GM18505 (cell line): Measurements from ENCODE around the gene ADCY1.

ENCODE experiments used
- ATAC-seq: cut with Tn5 transposase; IDR thresholded peaks from one replicate; pipeline ENCODE4 v1.9.1; 2021; ENCODE audit not compliant: unreplicated experiment
- POLR2A ChIP-seq: IDR thresholded peaks from 4 replicates; pipeline ENCODE4 v1.6.1; 2011; ENCODE audit warnings: borderline replicate concordance; ENCODE audit not compliant: insufficient read depth, insufficient read length; ENCODE audit errors: extremely low read depth

The ADCY1 gene

GRCh38 chr7:45581271-45581780 lies 7.2 kb downstream of the ADCY1 start:
- no peak for ATAC-seq
- TF ChIP-seq POLR2A, result no peak

- TF ChIP-seq POLR2A, result no peak
- no peak for ATAC-seq
These were observed 8.1 kb downstream of the ADCY1 start for GRCh38 chr7:45582136-45582749.

GRCh38 chr7:45582868-45583277 lies 8.7 kb downstream of the ADCY1 start:
- no peak for TF ChIP-seq POLR2A
- ATAC-seq, result no peak

DNA sequence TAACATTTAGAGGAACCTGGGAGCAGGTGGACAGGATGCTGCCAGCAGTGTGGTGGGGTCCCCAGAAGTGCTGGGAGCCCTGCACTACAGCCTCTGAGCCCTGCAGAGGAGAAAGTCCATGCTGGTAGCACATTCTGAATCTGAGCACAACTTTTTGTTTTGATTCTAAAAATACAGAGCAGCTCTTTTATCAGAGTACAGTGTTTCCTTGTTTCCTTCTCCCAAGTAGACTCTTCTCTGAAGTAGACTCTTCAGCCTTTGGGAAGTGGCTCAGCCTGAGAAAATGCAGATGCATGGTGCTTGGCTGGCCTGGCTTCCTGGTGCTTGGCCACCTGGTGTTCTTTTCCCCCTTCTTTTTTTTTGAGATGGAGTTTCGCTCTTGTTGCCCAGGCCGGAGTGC lies 9.1 kb downstream of the ADCY1 start:
- no peak for ATAC-seq
- no peak for TF ChIP-seq POLR2A

DNA sequence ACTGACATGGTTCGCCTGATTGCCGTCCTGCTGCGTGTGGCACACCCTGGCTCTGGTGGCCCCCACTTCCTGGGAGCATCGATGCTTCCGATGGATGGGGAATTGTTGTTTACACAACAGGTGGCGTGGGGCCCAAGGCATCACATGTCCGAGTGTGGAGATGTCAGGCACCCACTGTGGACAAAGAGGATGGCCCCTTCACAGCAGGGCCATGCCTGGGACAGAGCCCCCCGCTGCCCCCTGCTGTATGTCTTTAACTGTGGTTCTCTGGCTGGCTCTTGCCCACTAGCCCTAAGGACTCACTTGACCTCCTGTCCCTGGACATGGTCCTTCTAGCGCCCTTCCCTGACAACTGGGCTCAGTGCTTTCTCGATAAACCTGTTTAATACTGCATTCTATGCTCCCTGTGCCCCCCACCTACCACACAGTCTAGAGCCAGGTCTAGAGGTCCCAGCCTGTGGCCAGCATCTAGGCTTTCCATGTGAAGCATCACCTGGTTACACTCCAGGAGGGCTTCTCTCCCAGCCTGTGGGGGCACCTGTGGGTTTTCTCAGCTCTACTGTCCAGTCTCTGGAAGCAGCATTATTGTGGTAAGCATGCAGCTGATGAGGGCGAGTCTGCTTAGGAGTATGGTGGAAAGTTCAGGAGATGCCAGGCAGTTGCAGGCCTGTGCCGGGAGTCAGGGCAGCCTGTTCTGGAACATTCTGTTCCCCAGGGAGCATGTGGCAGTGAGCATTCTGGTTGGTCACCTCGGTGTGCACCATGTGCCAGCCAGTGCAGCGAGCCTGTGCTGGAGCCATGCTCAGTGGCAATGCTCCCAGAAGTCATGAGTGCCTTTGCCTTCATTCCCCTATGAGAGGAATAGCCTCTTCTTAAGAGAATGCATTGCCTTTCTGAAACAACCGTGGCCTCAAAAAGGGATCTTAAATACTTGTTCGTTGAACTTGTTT lies 10.4 kb downstream of the ADCY1 start:
- TF ChIP-seq POLR2A, result no peak
- ATAC-seq, result no peak

DNA sequence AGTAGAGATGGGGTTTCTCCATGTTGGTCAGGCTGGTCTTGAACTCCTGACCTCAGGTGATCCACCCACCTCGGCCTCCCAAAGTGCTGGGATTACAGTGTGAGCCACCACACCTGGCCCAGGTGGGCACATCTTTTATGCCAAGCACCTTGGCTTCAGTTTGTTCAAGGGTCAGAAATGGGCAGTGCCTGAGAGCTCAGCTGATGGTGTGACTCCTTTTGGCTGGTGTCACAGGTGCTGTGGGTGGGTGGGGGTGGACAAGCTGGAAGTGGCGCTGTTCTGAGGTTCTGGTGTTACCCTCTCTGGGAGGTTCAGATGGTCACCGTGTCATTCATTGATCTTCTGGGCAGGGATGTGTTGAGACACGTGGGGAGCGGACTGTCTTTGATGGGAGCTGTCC lies 11.5 kb downstream of the ADCY1 start:
- ATAC-seq, result no peak
- no peak for TF ChIP-seq POLR2A

GRCh38 chr7:45586542-45587520 lies 12.7 kb downstream of the ADCY1 start:
- TF ChIP-seq POLR2A, result no peak
- no peak for ATAC-seq

DNA sequence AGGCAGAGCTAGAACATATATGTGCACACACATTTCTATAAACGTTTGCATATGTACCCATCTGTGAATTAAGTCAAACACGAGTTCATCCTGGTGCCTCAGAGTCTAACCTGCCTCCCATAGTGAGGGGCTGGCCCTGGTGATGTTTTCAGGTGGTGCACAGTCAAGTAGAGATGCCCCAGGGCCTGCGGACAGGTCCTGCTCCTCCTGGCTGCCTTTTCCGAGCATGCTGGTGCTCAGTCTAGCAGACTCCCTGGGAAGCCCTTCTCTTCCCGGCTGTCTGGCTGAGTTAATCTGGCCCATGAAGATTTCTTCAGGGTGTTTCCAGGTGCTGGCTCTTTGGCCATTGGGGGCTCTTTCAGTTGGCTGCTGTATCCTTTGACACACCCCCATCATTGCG lies 14.3 kb downstream of the ADCY1 start:
- no peak for TF ChIP-seq POLR2A
- ATAC-seq, result no peak

GRCh38 chr7:45589061-45589460 lies 14.9 kb downstream of the ADCY1 start:
- TF ChIP-seq POLR2A, result no peak
- ATAC-seq, result no peak

DNA sequence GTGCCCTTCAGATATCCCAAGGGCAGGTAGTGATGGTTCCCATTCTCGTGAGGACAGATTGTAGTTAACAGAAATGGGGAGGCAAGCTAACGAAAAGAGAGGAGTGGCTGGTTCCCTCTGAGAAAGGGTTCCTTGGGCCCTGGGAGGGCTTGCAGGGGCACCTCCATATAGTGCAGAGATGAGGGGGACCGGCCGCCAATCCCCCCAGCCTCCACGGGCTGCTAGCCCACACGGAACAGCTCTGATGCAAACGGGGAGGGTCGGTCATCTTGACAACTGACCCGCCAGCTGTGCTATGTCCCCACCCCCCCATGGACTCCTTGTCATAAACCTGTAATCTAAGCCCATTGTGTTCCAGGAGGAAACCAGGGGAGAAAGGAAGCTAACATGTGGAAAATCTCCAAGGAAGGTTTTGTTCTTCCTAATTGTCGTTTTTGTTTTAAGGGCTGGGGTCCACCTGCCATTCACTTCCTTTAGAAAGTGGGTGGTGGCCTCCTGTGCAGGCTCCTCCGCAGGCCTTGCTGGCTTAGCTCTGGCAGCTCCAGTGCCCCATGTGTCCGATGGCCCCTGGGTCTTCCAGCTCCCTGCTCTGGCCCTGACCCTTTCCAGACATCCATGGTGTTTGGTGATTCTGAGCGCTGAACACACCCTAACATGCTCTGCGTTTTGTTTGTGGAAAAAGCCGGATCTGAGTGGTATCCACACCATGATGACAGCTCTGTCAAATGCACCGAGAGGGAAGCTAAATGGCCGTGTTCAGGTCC lies 15.9 kb downstream of the ADCY1 start:
- no peak for TF ChIP-seq POLR2A
- no peak for ATAC-seq

- no peak for TF ChIP-seq POLR2A
- no peak for ATAC-seq
These were observed 16.5 kb downstream of the ADCY1 start for GRCh38 chr7:45590679-45591057.
